Endothelial cell of hepatic sinusoid (primary cell): ENCODE measurements around the gene KAT2A.
"Not testable (repeated sequence)": the region's sequence is repeated elsewhere in the genome, so short reads cannot be mapped to it uniquely, and the experiment has no call there.

Source experiments
- in situ Hi-C: cut with HindIII; loops from 2 replicates; pipeline ENCODE4 v1.10.0; 2017; ENCODE audit warnings: low sequenced_read_pairs

The KAT2A gene

DNA sequence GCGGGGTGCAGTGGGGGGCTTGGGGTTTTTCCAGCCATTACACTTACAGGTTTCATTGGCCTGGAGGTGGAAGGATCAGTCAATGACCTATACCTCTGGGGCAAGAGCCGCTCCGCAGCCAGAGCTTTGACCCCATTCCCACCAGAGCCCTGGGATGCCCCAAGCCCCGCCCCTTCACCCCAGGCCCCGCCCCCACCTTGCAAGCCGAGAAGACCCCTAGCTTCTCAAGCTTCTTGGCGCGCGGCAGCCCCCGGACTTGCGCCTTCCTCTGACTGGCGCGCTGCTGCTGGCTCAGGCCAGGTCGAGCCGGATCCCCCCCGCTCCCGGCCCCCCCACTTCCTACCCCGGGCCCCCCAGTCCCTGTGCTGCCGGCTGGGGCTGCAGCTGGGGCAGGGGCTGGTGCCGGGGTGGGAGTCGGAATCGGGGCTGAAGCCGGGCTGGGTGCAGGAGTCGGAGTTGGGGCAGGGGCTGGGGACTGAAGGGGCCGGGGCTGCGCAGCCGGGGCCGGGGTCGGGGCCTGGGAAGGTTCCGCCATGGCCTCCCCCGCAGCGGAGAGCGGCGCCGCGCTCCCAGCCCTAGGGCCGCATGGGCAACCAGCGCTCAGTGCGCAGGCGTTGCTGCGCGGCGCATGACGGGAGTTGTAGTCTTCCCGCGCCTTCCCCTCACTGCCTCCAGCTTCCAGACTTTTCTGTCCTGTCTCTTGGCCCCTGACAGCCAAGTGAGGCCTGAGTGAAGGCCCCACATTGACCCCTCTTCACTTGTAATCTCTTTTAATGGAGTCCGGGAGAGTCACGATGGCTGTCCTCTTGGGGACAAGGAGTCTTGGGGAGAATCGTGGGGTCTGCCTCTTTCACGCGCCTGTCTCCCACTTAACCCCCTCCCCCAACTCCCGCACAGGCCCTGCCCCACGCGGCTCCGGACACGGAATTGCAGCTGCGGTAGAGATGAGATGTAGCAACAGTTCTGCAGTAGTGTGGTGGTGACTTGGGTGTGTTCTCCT lies at the start of gene KAT2A:
Gene KAT2A, minus strand, starts transcription at position 598 of the 1,000 bp plus-strand sequence. Its CDS starts 63 bp downstream, at position 535.
- in situ Hi-C loops = loop anchor here (10.0 kb wide), 1 partner anchor 146 kb away; no protein-coding TSS in a partner anchor

- in situ Hi-C loops = no loop called here
Measured at GRCh38 chr17:42169351-42169750, 48.2 kb upstream of the KAT2A start.

- in situ Hi-C loops = no loop called here
Measured at GRCh38 chr17:42167807-42168206, 46.6 kb upstream of the KAT2A start.

GRCh38 chr17:42166196-42166763 lies 45.1 kb upstream of the KAT2A start:
- in situ Hi-C loops = no loop called here

DNA sequence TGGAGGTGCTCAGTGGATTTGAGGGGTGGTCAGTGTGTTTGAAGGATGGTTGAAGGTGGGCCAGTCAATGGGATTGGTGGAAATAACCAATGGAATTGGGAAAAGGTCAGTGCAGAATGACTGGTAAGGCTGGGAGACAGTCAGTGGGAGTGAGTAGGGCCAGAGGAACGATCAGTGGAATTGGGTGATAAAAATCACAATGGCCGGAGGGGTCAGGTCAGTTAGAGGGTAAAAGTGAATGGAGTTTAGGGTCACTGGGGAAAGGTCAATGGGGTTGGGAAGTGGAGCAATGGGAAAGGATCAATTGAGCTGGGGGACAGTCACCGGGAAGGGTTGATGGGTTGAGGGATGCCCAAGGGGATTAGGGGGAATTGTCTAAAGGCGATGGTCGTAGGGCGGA lies 44.6 kb upstream of the KAT2A start:
- in situ Hi-C loops = no loop called here

GRCh38 chr17:42163696-42164407 lies 42.7 kb upstream of the KAT2A start:
- in situ Hi-C loops = no loop called here

DNA sequence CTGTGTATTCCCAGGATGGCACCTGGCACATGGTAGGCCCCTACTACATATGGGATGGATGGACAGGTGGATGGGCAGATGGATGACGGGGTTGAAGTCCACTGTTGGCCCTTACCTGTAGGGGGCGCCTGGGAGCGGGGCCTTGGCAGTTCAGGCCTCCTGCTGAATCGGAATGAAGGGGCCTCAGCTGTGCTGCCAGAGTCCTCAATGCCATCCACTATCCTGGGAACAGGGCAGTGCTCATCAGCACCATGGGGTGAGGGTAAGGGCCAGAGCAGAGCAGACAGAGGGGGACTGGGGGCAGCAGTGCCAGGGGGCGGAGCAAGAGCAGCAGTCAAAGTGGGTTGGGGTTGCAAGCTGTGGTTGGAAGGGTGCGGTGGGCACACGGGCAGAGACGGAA lies 41.9 kb upstream of the KAT2A start:
- in situ Hi-C loops = no loop called here

- in situ Hi-C loops = no loop called here
Measured at GRCh38 chr17:42160531-42160910, 39.4 kb upstream of the KAT2A start.

GRCh38 chr17:42159796-42160530 lies 38.8 kb upstream of the KAT2A start:
- in situ Hi-C loops = no loop called here

DNA sequence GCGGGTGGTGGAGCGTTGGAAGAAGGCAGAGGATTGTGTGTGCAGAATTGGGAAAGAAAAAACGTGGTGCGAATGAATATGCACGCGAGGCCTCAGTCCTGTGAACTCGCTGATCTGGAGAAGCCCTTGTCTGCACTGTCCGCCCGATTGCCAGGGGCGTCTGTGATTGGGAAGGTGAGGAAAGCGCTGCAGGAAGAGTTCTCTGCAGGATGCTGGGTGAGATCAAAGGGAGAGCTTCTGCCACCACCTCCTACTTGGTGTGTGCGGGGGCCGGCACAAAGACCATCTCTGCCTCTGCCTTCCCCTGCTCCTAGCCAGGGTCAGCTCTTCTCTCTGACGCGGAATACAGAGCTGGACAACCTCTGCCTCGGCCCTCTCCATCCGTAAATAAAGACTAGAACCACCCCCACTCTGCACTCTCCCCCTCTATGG lies 34.5 kb upstream of the KAT2A start:
- in situ Hi-C loops = no loop called here

DNA sequence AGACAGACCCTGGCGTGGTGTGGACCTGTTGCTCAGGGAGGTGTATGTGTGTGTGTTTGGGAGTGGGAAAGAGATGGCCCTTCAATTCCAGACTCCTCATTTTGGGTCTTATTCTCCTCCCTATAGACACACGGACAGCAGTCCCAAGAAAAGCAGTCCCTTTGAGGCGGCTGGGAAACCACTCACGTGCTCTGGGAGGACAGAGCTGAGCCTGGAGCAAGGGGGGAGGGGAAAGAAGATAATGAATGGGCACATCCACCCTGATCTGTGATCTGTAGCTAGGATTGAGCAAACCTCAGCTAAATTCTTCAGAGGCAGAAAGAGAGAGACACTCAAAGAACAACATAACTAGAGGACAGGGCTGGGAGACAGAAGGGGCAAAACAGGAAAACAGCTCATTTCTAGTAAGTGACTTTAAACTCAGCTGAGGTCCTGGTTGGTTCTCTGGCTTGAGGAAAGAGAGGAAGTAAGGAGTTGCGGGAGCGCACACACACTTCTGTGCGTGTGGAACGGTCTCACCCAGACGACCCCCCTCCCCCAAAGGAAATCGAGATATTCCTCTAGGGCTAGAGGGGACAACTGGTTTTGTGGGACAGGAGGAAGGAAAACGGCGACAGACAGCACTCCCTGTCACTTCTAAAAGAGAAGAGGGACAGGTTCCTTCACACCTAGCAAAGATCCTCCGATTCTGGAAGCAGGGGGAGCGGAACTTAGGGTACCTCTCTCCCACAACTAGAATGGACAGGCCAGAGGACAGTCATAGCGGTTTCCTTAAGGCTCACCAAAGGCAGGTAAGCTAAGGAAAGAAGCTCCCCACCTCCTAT lies 33.0 kb upstream of the KAT2A start:
- in situ Hi-C loops = no loop called here

- in situ Hi-C loops = no loop called here
Measured at GRCh38 chr17:42146911-42147607, 25.9 kb upstream of the KAT2A start.

- in situ Hi-C loops = not testable (repeated sequence)
Measured at GRCh38 chr17:42143138-42143537, 22.0 kb upstream of the KAT2A start.

- in situ Hi-C loops = no loop called here
Measured at GRCh38 chr17:42142371-42142896, 21.3 kb upstream of the KAT2A start.

- in situ Hi-C loops = no loop called here
Measured at GRCh38 chr17:42141382-42141781, 20.2 kb upstream of the KAT2A start.

DNA sequence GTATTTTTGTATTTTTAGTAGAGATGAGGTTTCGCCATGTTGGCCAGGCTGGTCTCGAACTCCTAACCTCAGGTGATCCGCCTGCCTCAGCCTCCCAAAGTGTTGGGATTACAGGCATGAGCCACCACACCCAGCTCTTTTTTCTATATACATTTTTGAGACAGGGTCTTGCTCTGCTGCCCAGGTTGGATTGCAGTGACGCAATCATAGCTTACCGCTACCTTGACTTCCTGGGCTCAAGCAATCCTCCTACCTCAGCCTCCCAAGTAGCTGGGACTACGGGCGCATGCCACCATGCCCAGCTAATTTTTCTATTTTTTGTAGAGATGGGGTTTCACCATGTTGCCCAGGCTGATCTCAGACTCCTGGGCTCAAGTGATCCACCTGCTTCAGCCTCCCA lies 19.5 kb upstream of the KAT2A start:
- in situ Hi-C loops = not testable (repeated sequence)

- in situ Hi-C loops = loop anchor here (5.0 kb wide), 1 partner anchor 38 kb away; no protein-coding TSS in a partner anchor
Measured at GRCh38 chr17:42138749-42139492, 17.8 kb upstream of the KAT2A start.

DNA sequence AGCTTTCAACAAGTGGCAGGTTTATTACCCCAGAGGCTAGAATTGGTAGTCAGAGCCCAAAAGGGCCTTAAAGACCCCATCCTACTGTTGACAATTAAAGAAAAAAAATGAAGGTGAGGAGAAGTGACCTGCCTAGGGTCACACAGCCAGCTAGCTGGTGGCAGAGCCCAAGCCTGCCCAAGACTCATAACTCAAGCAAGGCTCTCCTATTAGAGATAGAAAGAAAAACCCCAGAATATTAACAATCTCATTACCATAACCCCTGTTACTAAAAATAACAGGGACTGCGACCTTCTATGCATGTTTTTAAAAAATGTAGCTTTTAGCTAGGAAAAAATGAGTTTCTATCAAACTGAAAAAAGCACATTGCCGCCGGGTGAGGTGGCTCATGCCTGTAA lies 15.5 kb upstream of the KAT2A start:
- in situ Hi-C loops = loop anchor here (5.0 kb wide), 1 partner anchor 41 kb away; no protein-coding TSS in a partner anchor
